NCI-H69 (cell line): ENCODE data around the gene ARMC2.
"Not testable (repeated sequence)": the region's sequence is repeated elsewhere in the genome, so short reads cannot be mapped to it uniquely, and the experiment has no call there.

ENCODE experiments used
- DNase-seq: peaks from one replicate; lab custom pipeline; 2025; lab: John Stamatoyannopoulos, UW

ARMC2 gene

DNA sequence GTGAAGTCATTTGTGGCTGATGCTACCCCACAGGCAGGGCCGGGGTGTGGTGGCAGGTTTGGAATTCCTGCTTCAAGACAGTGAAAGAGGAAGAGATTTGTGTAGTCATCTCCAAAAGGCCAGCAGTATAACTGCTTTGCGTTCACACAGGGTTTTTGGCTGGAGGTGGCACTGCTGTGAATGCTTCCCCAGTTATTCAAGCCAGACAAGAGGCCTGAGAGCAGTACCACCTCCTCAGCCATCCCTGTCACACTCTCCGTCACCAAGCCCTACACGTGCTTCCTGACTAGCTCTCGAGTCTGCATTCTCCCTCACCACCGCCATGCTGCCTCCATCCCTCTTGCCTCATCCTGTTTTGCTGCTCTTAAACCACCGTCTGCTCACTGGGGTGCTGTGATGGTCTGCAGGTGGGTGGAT is 23.9 kb downstream of the ARMC2 start:
- no peak for DNase-seq

DNA sequence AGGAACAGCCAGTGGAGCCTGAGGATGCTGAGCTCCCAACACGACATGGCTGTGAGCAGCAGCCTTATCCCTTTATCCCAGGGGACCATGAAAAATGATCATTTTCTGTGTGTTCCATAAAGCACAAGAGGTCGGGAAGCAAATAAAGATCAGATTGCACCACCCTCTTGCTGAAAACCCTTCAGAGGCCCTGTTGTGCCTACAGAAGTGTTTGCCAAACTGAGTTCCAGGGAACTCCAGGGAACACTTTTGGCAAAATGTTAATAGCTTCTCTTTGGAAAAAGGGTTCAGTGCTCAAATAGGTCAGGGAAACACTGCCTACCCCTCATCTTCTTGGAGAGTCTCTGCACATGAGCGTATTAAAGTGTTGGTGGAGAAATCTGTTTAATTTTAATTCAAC is 24.4 kb downstream of the ARMC2 start:
- no peak for DNase-seq

- DNase-seq = peak; percentile 14
These were observed 25.0 kb downstream of the ARMC2 start for GRCh38 chr6:108873251-108873650.

GRCh38 chr6:108873971-108874370 is 25.7 kb downstream of the ARMC2 start:
- DNase-seq = no peak

GRCh38 chr6:108874470-108875160 is 26.4 kb downstream of the ARMC2 start:
- no peak for DNase-seq

DNA sequence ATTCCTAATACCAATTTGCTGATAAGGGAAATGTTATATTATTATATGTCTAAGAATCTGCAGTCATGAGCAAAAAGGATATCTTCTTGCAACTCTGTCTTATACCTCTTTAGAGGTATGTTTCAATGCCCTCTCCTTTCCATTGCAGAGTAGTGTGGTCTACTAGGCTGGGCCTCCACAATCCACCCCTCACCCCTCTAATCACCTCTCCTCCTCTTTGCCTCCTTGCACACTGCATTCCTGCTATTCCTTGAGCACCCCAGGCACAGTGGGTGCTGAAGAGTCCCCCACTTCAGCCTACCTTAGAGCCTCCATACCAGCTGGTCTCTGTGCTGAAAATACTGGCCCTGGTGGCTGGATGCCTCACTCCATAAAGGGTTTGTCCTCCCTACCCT is 26.9 kb downstream of the ARMC2 start:
- no peak for DNase-seq

GRCh38 chr6:108877046-108877751 is 29.0 kb downstream of the ARMC2 start:
- DNase-seq = no peak

- DNase-seq = no peak
These were observed 30.7 kb downstream of the ARMC2 start for GRCh38 chr6:108878942-108879341.

- no peak for DNase-seq
These were observed 35.0 kb downstream of the ARMC2 start for GRCh38 chr6:108883172-108883571.

DNA sequence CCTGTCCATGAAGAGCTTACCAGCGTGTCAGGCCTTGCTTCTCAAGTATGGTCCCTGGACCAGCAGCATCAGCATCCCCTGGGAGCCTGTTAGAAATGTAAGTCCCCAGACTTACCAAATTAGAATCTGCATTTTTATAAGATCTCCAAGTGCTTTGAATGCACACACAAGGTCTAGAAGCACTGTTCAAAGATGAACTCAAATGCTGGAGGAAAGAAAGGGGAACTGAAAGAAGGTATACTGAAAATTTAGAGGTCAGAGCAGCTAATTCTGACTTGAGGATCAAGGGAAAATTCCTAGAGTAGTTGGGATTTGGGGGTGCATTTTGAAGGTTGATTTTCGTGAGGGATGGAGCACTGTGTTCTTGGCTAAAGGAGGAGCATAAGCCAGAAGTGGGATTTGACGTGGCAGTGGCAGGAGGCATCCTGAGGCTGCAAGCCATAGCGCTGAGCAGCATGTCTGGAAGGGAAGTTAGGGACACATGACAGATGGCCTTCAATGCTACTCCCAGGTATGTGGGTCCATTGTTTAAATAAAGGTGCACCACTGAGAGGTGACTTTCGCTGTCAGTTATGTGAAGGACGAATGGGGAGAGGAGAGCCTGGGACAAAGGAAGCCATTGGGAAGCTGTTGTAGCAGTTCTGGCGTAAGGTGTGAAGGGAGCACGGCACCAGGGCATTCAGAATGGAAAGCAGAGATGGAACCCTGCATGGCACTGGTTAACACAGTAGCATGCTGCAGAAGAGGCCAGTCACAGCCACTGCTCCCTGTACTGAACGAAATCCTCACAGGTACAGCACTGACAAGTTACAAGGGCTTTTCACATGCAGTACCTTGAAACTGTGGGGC is 36.2 kb downstream of the ARMC2 start:
- no peak for DNase-seq

DNA sequence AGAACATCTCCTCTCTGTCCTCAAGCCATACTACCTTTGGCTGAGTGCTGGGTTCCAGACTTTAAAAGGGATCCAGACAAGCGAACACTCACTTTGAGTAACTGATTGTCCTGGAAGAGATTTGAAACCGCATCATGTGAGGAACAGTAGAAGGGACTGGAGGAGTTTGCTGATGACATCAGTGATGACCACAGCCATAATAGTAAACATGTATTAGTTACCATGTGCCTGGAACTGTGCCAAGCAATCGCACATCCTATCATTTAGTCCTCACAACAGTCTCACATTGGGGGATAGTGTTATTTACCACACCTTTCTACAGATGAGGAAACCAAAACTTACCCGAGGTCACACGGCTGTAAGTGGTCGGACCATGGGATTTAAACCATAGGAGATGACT is 39.8 kb downstream of the ARMC2 start:
- DNase-seq = peak; percentile 53

GRCh38 chr6:108888745-108889144 is 40.5 kb downstream of the ARMC2 start:
- no peak for DNase-seq

GRCh38 chr6:108890898-108891297 is 42.7 kb downstream of the ARMC2 start:
- DNase-seq = not testable (repeated sequence)

DNA sequence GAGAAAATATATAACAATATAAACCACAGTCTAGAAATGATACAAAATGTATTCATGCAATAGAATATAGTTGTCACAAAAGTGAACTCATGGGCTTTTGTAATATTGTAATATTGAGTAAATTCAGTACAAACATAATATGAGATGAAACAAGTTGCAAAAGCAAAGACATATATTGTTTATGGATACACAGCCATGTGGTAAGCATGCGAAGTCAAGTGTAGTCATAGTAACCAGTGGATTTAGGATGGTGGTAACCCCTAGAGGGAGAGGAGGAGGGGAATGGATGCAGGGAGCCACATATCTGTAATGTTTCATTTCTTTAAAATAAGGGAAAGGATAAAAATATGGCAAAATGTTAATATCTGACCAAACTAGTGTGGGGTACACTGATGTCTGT is 47.3 kb downstream of the ARMC2 start:
- peak; percentile 22 for DNase-seq

GRCh38 chr6:108896111-108896661 is 48.0 kb downstream of the ARMC2 start:
- peak; percentile 50 for DNase-seq

DNA sequence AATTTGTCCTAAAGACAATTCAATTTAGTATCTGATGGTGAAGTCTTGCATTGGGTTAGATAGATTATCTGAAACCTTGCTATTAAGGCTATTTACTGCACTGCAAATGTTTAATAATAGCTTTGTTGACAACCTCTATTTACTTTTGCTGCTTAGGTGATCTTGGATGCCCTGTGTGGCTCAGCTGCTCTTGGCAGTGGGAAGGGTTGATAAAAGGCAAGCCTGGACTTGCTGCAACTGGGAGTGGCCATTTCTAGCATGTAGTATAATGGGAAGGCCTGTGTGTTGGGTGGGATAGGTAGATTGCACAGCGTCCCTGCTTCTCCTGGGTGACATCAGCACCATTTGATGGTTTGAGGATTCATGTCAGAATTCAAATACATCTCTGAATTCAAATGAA is 49.1 kb downstream of the ARMC2 start:
- peak; percentile 98 for DNase-seq

- no peak for DNase-seq
These were observed 54.2 kb downstream of the ARMC2 start for GRCh38 chr6:108902382-108902792.

DNA sequence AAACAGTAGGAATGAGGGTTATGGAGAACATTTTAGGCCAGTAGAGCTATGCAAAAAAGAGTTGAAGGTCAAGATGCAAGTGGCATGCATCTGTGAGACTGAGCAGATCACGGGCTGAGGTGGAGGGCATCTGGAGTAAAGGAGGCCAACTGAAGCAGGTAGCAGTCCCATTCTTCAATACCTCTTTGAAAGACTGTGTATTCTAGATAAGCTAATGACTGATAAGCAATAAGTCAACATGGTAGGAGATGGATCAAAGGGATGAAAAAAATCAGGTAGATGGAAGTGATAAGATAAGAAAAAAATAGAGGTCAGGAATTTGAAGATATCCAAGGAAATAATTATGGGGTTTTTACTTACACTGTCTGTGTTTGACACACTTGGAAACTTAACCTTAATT is 55.6 kb downstream of the ARMC2 start:
- no peak for DNase-seq

GRCh38 chr6:108904741-108905140 is 56.5 kb downstream of the ARMC2 start:
- peak; percentile 37 for DNase-seq

- peak; percentile 86 for DNase-seq
These were observed 66.2 kb downstream of the ARMC2 start for GRCh38 chr6:108914235-108915022.

DNA sequence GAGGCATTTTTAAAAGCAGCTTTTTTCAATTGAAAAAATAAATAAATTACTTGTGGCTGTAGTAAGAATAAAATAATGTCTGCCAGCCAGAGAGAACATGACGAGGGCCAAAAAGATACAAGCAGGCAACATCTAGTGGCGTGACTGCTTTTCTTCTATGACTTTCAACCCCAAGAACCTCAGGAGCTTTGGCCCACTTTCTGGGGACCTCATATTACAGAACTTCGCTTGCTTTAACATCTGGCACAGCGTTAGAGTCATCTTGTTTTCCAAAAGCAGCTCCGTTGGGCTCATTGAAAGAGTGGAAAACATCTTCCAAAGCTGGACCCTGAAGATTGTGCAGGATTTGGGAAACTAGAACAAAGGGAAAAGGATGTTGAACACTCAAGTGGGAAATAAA is 67.0 kb downstream of the ARMC2 start:
- DNase-seq = no peak
